Urothelium cell line (cell line): ENCODE results near the gene C1orf210.

Experiments
- DNase-seq: peaks from one replicate; pipeline ENCODE4 v3.0.0; 2011; ENCODE audit warnings: low spot score, mixed read lengths
- FAIRE-seq: peaks from 2 replicates; lab custom pipeline; 2011; peaks lifted over from hg19 to GRCh38; lab: Jason Lieb, UNC

Gene C1orf210

GRCh38 chr1:43285269-43285990 lies at the start of gene C1orf210:
Gene C1orf210 (minus strand): TSS chr1:43285581. CDS start chr1:43283270, 2,311 bp downstream.
- DNase-seq (no peak), FAIRE-seq (no peak)

- FAIRE-seq (no peak), DNase-seq (no peak)
Measured at GRCh38 chr1:43334453-43335205, 49.2 kb upstream of the C1orf210 start.

DNA sequence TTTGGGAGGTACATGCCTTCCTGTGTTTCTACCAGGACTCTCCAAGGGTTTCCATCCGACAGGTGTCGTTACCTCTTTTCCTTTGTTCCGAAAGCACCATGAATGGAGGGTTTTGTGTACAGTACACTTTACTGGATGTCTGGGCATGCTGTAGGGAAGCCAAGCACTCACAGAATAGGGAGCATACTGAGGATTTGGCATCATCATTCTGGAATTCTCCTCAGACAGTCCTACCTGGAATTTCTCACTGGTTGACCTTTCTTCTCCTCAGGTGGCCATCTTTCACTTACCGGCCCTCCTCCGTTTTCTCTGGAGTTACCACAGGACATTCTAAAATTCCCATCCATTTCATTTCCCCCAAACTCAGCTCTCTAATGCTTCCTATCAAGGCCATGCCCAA lies 46.3 kb upstream of the C1orf210 start:
- no peak for FAIRE-seq
- no peak for DNase-seq

GRCh38 chr1:43329995-43330751 lies 44.8 kb upstream of the C1orf210 start:
- FAIRE-seq (no peak), DNase-seq (peak; percentile 86)

DNA sequence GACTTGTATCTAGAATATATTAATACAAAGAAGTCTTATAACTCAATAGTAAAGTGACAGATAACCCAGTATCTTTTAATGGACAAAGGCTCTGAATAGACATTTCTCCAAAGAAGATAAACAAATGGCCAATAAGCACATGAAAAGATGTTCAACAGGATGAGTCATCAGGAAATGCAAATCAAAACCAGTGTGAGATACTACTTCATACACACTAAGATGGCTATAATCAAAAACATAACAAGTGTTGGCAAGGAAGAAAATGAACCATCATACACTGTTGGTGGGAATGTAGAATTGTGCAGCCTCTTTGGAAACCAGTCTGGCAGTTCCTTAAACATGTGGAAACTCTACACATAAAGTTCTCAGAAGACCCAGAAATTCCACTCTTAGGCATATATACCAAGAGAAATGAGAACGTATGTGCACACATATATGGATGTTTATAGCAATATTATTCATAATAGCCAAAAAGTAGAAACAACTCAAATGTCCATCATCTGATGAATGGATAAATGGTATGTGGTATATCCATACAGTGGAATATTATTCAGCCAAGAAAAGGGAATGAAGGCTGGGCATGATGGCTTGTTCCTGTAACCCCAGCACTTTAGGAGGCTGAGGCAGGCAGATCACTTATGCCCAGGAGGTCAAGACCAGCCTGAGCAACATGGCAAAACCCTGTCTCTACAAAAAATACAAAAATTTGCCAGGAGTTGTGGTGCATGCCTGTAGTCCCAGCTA lies 42.3 kb upstream of the C1orf210 start:
- FAIRE-seq (no peak), DNase-seq (no peak)

DNA sequence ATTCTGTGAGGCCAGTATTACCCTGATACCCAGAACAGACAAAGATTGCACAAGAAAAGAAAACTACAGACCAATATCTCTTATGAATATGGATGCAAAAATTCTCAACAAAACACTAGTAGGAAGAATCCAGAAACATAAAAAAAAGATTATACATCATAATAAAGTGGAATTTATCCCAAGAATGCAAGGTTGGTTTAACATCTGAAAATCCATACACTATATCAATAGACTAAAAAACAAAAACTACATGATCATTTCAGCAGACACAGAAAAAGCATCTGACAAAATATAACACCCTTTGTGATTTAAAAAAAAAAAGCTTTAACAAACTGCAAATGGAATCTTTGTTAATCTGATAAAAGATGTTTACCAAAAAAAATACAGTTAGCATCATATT lies 40.0 kb upstream of the C1orf210 start:
- DNase-seq (no peak), FAIRE-seq (no peak)

DNA sequence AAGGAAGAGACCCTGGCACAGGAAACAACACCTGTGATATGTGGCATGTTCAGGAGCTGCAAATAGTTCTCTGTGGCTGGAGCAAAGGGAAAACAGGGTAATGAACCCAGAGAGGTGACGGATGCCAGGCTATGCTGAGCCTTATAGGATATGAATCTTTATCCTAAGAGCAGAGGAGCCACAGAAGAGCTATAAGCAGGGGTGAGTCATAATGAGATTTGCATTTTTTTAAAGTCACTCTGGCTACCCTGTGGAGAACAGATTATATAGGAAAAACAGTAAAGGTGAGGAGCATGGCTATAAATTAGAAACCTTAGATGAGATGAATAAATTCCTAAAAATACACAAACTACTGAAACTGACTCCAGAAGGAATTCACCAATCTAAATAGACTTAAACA lies 39.4 kb upstream of the C1orf210 start:
- FAIRE-seq: no peak
- no peak for DNase-seq

DNA sequence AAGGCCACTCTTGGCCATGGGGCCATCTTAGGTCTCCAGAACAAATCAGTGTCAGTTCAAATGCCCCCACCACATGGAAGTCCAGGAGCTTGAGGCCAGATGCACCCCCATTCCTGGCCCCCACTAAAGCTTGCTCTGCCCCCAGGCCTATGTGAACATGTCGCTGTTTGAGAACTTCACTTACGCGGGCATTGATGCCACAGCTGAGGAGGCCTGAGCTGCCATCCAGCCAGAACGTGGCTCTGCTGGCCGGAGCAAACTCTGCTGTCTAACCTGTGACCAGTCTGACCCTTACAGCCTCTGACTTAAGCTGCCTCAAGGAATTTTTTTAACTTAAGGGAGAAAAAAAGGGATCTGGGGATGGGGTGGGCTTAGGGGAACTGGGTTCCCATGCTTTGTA lies 37.1 kb upstream of the C1orf210 start:
- FAIRE-seq (no peak), DNase-seq (no peak)

- DNase-seq (no peak), FAIRE-seq (no peak)
Measured at GRCh38 chr1:43321331-43321891, 36.0 kb upstream of the C1orf210 start.

DNA sequence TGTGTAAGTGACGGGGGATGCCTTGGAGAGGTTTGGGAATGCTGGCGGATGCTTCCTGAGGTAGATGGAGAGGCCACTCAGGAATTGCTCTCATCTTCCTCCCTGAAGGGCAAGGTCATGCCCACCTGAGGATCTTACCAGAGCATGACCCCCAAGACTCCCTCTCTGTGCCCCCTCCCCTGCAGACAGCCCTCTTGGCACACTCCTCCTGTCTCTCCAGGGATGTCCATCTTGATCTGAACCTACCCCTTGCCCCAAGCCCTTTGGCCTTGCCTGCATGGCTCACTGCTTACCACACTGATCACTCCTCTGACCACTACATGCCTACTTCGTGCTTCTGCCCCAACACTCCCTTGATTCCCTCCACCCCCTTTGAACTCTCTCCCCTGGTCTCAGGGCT lies 34.4 kb upstream of the C1orf210 start:
- DNase-seq (no peak), FAIRE-seq (no peak)

DNA sequence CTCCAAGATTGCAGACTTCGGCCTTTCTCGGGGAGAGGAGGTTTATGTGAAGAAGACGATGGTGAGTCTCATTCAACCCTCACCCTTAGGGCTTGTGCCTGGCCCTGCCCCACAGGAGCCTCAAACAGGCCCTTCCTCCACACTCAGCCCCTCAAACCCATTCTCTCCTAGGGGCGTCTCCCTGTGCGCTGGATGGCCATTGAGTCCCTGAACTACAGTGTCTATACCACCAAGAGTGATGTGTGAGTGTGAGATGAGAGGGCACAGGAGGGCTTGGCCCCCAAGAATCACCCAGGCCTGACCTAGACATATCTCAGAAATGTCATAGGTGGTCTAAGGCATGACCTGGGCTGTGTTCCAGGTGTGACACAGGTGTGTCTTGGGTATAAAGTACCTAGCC lies 33.9 kb upstream of the C1orf210 start:
- FAIRE-seq (peak; percentile 9), DNase-seq (no peak)

DNA sequence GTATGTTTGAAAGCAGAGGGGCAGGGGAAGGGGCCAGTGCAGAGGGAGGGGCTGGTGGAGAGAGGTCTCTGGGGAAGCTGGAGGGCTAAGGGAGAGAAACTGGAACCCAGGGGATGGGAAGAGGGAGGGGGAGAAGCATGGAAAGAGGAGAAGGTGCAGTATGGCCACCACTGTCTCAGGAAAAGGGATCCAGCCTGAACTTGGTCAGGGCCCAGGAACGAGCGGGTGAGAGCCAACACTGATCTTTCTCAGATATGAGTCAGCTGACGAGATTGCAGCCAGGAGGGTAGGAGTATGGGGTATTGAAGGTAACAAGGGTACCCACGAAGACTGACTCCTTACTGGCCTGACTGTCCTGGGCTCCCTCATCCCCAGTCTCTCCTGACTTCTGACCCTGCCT lies 33.5 kb upstream of the C1orf210 start:
- DNase-seq (no peak), FAIRE-seq (no peak)

DNA sequence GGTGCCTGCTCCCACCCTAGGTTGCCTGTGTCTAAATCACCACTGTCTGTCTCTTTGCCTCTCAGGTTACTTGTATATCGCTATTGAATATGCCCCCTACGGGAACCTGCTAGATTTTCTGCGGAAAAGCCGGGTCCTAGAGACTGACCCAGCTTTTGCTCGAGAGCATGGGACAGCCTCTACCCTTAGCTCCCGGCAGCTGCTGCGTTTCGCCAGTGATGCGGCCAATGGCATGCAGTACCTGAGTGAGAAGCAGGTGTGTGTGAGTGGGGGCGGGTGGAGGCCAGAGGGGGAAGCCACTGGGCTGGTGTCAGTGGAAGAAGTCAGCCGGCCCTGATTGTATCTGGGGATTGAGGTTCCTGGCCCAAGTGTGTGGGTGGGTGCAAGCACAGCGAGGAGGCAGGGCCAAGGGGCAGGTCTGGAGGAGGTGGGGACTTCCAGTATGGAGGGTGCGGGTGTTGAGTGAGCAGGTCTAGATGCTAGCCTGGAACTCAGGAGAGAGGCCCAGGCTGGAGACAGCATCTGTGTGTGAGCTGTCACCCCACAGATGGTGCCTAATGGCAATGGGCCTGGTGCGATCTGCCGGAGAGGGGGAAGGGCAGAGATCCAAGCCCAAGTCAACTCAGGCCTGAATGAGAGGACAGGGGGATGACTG lies 32.6 kb upstream of the C1orf210 start:
- DNase-seq: no peak
- FAIRE-seq: peak; percentile 9

GRCh38 chr1:43316738-43317520 lies 31.5 kb upstream of the C1orf210 start:
- no peak for FAIRE-seq

GRCh38 chr1:43315963-43316737 lies 30.8 kb upstream of the C1orf210 start:
- DNase-seq (no peak), FAIRE-seq (peak; percentile 32)

More at GRCh38 chr1:43316738-43317520, 31.5 kb upstream of the C1orf210 start:
- no peak for DNase-seq

GRCh38 chr1:43315481-43315880 lies 30.1 kb upstream of the C1orf210 start:
- FAIRE-seq: no peak

DNA sequence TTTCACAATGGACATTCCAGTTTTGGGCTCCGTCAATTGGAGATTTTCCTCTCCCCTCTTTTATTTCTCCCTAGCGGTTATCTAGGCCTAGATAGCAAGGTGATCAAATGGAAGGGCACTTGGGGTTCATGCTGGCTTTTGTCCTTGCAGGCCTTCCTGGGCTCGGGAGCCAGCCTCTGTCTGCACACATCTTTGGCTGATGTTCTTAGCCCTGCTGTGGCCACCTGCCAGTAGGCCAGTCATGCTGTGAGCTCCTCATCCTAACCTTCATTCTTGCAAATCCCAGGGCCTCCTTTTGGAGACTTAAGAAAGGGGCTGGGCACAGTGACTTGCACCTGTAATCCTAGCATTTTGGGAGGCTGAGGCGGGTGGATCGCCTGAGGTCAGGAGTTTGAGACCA lies 28.9 kb upstream of the C1orf210 start:
- FAIRE-seq: no peak
- no peak for DNase-seq

More at GRCh38 chr1:43315481-43315880, 30.1 kb upstream of the C1orf210 start:
- DNase-seq: no peak

- peak; percentile 94 for FAIRE-seq
Measured at GRCh38 chr1:43313771-43314170, 28.4 kb upstream of the C1orf210 start.

More at GRCh38 chr1:43313771-43314170, 28.4 kb upstream of the C1orf210 start:
- no peak for DNase-seq
